ENCODE measurements around the gene C19orf33. TPM values are rescaled to one million over a fixed set of nuclear protein-coding genes. Genes with fewer than 3 reads are reported as not detected.

The C19orf33 gene
- total and polyA plus RNA-seq, 7 donors, result 3.4 to 7.1 (median 3.7) TPM; not detected in 2

DNA sequence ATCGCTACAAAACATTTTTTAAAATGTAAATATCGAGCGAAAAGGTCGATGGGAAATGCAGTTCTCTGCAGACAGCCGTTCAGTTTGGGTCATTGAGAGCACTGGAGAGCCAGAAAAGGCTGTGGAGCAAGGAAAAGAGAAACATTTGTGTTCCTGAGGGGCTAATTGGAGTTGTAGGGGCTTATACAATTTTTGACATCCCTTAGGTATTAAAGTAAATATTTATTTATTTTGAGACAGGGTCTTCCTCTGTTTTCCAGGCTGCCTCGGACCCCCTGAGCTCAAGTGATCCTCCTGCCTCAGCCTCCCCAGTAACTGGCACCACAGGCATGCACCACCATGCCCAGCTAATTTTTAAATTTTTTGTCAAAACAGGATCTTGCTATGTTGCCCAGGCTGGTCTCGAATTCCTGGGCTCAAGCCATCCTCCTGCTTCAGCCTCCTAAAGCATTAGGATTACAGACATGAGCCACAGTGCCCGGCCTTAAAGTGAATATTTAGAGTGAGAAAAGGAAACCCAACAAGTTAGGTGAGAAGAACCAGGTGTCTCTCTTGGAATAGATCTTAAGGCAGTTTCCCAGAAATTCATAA is 12.5 kb downstream of the C19orf33 start:
- no peaks in the 10 kb centered on the region for H3K36me3 ChIP-seq (ENCODE audit: insufficient read depth in 1 of 2, low read depth in 1 of 2)
- H3K27ac ChIP-seq, result peak overlapping the region; percentile 90
- TF ChIP-seq, protein P1, sequence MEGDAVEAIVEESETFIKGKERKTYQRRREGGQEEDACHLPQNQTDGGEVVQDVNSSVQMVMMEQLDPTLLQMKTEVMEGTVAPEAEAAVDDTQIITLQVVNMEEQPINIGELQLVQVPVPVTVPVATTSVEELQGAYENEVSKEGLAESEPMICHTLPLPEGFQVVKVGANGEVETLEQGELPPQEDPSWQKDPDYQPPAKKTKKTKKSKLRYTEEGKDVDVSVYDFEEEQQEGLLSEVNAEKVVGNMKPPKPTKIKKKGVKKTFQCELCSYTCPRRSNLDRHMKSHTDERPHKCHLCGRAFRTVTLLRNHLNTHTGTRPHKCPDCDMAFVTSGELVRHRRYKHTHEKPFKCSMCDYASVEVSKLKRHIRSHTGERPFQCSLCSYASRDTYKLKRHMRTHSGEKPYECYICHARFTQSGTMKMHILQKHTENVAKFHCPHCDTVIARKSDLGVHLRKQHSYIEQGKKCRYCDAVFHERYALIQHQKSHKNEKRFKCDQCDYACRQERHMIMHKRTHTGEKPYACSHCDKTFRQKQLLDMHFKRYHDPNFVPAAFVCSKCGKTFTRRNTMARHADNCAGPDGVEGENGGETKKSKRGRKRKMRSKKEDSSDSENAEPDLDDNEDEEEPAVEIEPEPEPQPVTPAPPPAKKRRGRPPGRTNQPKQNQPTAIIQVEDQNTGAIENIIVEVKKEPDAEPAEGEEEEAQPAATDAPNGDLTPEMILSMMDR (IDR thresholded peaks at IDR 0.05), result no peak
- H3K4me1 ChIP-seq, result peaks cover 8% of the 10 kb centered on the region
- intact Hi-C loops (cut with DNase I), result loop anchor here in 1 of 2 donors (5.0 kb wide), 2 partner anchors 74 to 409 kb away; partner anchors contain the start of genes SIPA1L3 and WDR87
- DNase-seq, result no peak
- ATAC-seq, result peak in 1 of 4 donors; percentile 24
- peak overlapping the region; percentile 81 for H3K4me3 ChIP-seq
- no peaks in the 10 kb centered on the region for H3K9me3 ChIP-seq
- H3K27me3 ChIP-seq (ENCODE audit: insufficient read depth in 3 of 3, low read length in 2 of 3), result peaks cover 0 to 15% (median 0%) of the 10 kb centered on the region in 3 donors
- 33 to 38% (median 37%) methylated on average over 8 of the region's 8 CpGs for WGBS, 3 donors

GRCh38 chr19:38317104-38317612 is 13.1 kb downstream of the C19orf33 start:
- Histone ChIP-seq H3K9me3 (no peaks in the 10 kb centered on the region), H3K4me3 (peak overlapping the region; percentile 81), H3K4me1 (peaks cover 8% of the 10 kb centered on the region), H3K36me3 (ENCODE audit: insufficient read depth in 1 of 2, low read depth in 1 of 2) (no peaks in the 10 kb centered on the region), H3K27me3 (ENCODE audit: insufficient read depth in 3 of 3, low read length in 2 of 3) (peaks cover 0 to 15% (median 0%) of the 10 kb centered on the region in 3 donors), H3K27ac (peak overlapping the region; percentile 4)
- ATAC-seq (no peak), DNase-seq (no peak)
- intact Hi-C loops (cut with DNase I), result loop anchor here in 1 of 2 donors (5.0 kb wide), 2 partner anchors 75 to 410 kb away; partner anchors contain the start of genes SIPA1L3 and WDR87
- TF ChIP-seq, protein P1 (IDR thresholded peaks at IDR 0.05), result no peak
- 66 to 74% (median 69%) methylated on average over 11 of the region's 11 CpGs for WGBS, 3 donors

- Histone ChIP-seq H3K4me1 (peaks cover 8% of the 10 kb centered on the region), H3K4me3 (no peak overlapping the region), H3K9me3 (no peaks in the 10 kb centered on the region), H3K27me3 (ENCODE audit: insufficient read depth in 3 of 3, low read length in 2 of 3) (peaks cover 0 to 15% (median 0%) of the 10 kb centered on the region in 3 donors), H3K36me3 (ENCODE audit: insufficient read depth in 1 of 2, low read depth in 1 of 2) (no peaks in the 10 kb centered on the region), H3K27ac (no peak overlapping the region)
- DNase-seq (no peak), ATAC-seq (no peak)
- WGBS, 3 donors, result 33 to 43% (median 40%) methylated on average over 6 of the region's 6 CpGs
- TF ChIP-seq, protein P1 (IDR thresholded peaks at IDR 0.05), result no peak
- intact Hi-C loops (cut with DNase I), result loop anchor here in 1 of 2 donors (5.0 kb wide), 2 partner anchors 76 to 411 kb away; partner anchors contain the start of genes SIPA1L3 and WDR87
Observed at GRCh38 chr19:38318660-38319059, 14.6 kb downstream of the C19orf33 start.

DNA sequence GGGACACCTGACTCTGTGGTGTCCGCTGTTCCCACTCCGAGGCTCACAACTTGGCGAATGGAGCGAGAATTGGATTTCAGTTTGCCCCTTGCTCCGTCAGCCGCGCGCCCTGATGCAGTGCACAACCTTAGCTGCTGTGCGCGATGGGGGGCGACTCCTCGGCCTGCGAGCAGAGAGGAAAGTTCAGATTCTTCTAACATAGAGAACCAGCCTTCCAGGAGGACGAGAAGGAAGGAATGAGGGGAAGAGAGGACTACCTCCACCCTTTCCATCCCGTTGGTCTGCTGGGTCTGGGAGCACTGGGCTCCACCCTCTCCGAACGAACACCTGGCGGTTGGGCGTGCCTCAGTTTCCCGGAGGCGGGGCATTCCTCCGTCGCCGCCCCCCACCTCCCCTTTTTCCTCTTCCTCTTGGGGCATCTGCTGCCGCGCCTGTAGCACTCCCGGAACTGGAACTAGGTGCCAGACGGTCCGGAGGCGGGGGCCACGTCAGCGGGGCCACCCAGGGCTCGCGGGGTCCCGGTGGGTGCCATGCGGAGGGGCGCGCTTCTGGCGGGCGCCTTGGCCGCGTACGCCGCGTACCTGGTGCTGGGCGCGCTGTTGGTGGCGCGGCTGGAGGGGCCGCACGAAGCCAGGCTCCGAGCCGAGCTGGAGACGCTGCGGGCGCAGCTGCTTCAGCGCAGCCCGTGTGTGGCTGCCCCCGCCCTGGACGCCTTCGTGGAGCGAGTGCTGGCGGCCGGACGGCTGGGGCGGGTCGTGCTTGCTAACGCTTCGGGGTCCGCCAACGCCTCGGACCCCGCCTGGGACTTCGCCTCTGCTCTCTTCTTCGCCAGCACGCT is 15.6 kb downstream of the C19orf33 start, which contains the start of gene KCNK6:
Gene KCNK6, plus strand, starts transcription at position 425 of the 838 bp plus-strand sequence. Its CDS starts 106 bp downstream, at position 531.
- Histone ChIP-seq H3K9me3 (no peaks in the 10 kb centered on the region), H3K27ac (peak within 1 kb of the TSS; percentile 23), H3K4me3 (peak within 1 kb of the TSS; percentile 71), H3K4me1 (peaks cover 8% of the 10 kb centered on the region), H3K27me3 (ENCODE audit: insufficient read depth in 3 of 3, low read length in 2 of 3) (peaks cover 0 to 15% (median 0%) of the 10 kb centered on the region in 3 donors), H3K36me3 (ENCODE audit: insufficient read depth in 1 of 2, low read depth in 1 of 2) (no peaks in the 10 kb centered on the region)
- intact Hi-C loops (cut with DNase I), result loop anchor here in 1 of 2 donors (5.0 kb wide), 2 partner anchors 77 to 412 kb away; partner anchors contain the start of genes SIPA1L3 and WDR87
- WGBS, 3 donors, result 3 to 4% (median 3%) methylated on average over 67 to 76 of the region's 76 CpGs
- DNase-seq (peak; percentile 39 to 68), ATAC-seq (no peak)
- TF ChIP-seq, protein P1 (IDR thresholded peaks at IDR 0.05), result no peak

Measured in psoas muscle (tissue), 8 donors.